H1 (cell line): Measurements from ENCODE around the gene KLHL15. TPM values are rescaled to one million over a fixed set of nuclear protein-coding genes. Genes with fewer than 3 reads are reported as not detected.

Experiments used
- CTCF ChIA-PET: fragments of 300-600 bp; sonication (Branson Sonifier 250); formaldehyde crosslinking; loops from one replicate; lab custom pipeline; 2021; ENCODE audit not compliant: partially characterized antibody; lab: Charles Lee
- POLR2A ChIA-PET: fragments of 300-600 bp; sonication (Branson Sonifier 250); formaldehyde crosslinking; loops from one replicate; lab custom pipeline; 2021; ENCODE audit warnings: inconsistent platforms; ENCODE audit not compliant: partially characterized antibody; lab: Charles Lee
- DNase-seq, 2 experiments: peaks; one replicate each; pipeline versions ENCODE4 v3.0.0 to v3.0.0-alpha.2; 2010 to 2022; ENCODE audit warnings: low spot score in 2 of 2, low read depth in 1 of 2, mixed read lengths in 1 of 2
- FAIRE-seq: peaks from 2 replicates; lab custom pipeline; 2011; peaks lifted over from hg19 to GRCh38; lab: Jason Lieb, UNC
- H2AFZ ChIP-seq: 2 replicates; pipeline ENCODE4 v1.8.1; 2012; ENCODE audit warnings: low read length, inconsistent platforms
- H2AK5ac ChIP-seq: 2 replicates; pipeline ENCODE4 v1.6.1; 2013; ENCODE audit warnings: low read depth, low read length
- H2BK120ac ChIP-seq: replicated peaks from 2 replicates; pipeline ENCODE3; 2013; ENCODE audit warnings: low read depth, low read length, inconsistent platforms
- H2BK12ac ChIP-seq: 2 replicates; pipeline ENCODE4 v1.6.1; 2013; ENCODE audit warnings: low read depth, low read length
- H2BK15ac ChIP-seq: 2 replicates; pipeline ENCODE4 v1.6.1; 2013; ENCODE audit warnings: low read length
- H2BK20ac ChIP-seq: 2 replicates; pipeline ENCODE4 v1.6.1; 2013; ENCODE audit warnings: low read length
- H2BK5ac ChIP-seq: 2 replicates; pipeline ENCODE4 v1.6.1; 2013; ENCODE audit warnings: low read depth, low read length
- H3K14ac ChIP-seq: 2 replicates; pipeline ENCODE4 v1.6.1; 2013; ENCODE audit warnings: inconsistent platforms; ENCODE audit not compliant: insufficient read length
- H3K18ac ChIP-seq: 2 replicates; pipeline ENCODE4 v1.6.1; 2013; ENCODE audit warnings: low read length; ENCODE audit errors: extremely low read depth
- H3K23ac ChIP-seq: 2 replicates; pipeline ENCODE4 v1.6.1; 2013; ENCODE audit warnings: inconsistent platforms; ENCODE audit not compliant: insufficient read length
- H3K23me2 ChIP-seq: 2 replicates; pipeline ENCODE4 v1.6.1; 2013; ENCODE audit warnings: low read depth, low read length
- H3K27ac ChIP-seq: 2 replicates; pipeline ENCODE4 v1.6.1; 2011; ENCODE audit warnings: low read depth, low read length, inconsistent platforms
- H3K27me3 ChIP-seq, 4 experiments: replicated peaks in 1 of 4; 1 replicate in 1 of 4; 2 replicates in 3 of 4; pipeline versions ENCODE4 v1.6.1 to v1.8.1; 2011 to 2013; ENCODE audit warnings: low read length in 3 of 4, mild to moderate bottlenecking in 3 of 4, inconsistent platforms in 2 of 4, mixed read lengths in 2 of 4, moderate library complexity in 1 of 4; ENCODE audit not compliant: control insufficient read depth in 3 of 4, insufficient read depth in 3 of 4; ENCODE audit errors: extremely low read depth in 1 of 4
- H3K36me3 ChIP-seq, 4 experiments: 2 replicates each; pipeline versions ENCODE4 v1.6.1 to v1.8.1; 2011 to 2013; ENCODE audit warnings: mild to moderate bottlenecking in 4 of 4, low read length in 3 of 4, moderate library complexity in 2 of 4, control low read depth in 1 of 4, inconsistent platforms in 1 of 4; ENCODE audit not compliant: insufficient read depth in 4 of 4, control insufficient read depth in 2 of 4
- H3K4ac ChIP-seq: replicated peaks from 2 replicates; pipeline ENCODE3; 2013; ENCODE audit warnings: low read length, low read depth, mixed read lengths, inconsistent platforms; ENCODE audit not compliant: insufficient read length
- H3K4me1 ChIP-seq, 4 experiments: replicated peaks in 1 of 4; 1 replicate in 1 of 4; 2 replicates in 3 of 4; pipeline versions ENCODE4 v1.6.1 to v1.8.1; 2011 to 2013; ENCODE audit warnings: low read length in 3 of 4, inconsistent platforms in 2 of 4, mixed read lengths in 1 of 4; ENCODE audit not compliant: insufficient read depth in 4 of 4, control insufficient read depth in 3 of 4
- H3K4me2 ChIP-seq, 2 experiments: 2 replicates each; pipeline versions ENCODE4 v1.6.1 to v1.8.1; 2011 to 2013; ENCODE audit warnings: low read depth in 2 of 2, low read length in 2 of 2, control low read depth in 1 of 2, inconsistent platforms in 1 of 2, mild to moderate bottlenecking in 1 of 2; ENCODE audit not compliant: insufficient read depth in 1 of 2
- H3K4me3 ChIP-seq, 4 experiments: fragments of 200-600, 300-600 bp in 1 of 4; sonication (generic), shearing (Covaris generic), sonication (Bioruptor Twin) in 1 of 4; 2 replicates each; pipeline versions ENCODE4 v1.5.1 to v1.8.1; 2011 to 2016; ENCODE audit warnings: low read length in 4 of 4, low read depth in 3 of 4, control low read depth in 2 of 4, inconsistent platforms in 2 of 4, mild to moderate bottlenecking in 2 of 4, mixed read lengths in 1 of 4, moderate library complexity in 1 of 4; ENCODE audit not compliant: insufficient read depth in 2 of 4; ENCODE audit errors: extremely low read depth in 1 of 4
- H3K56ac ChIP-seq: replicated peaks from 2 replicates; pipeline ENCODE3; 2013; ENCODE audit warnings: low read depth, mild to moderate bottlenecking, mixed read lengths, low read length, inconsistent platforms; ENCODE audit not compliant: insufficient read length
- H3K79me1 ChIP-seq: 2 replicates; pipeline ENCODE4 v1.6.1; 2013; ENCODE audit warnings: low read depth, low read length, control low read depth
- H3K79me2 ChIP-seq, 2 experiments: 2 replicates each; pipeline versions ENCODE4 v1.6.1 to v1.8.1; 2012 to 2013; ENCODE audit warnings: low read length in 2 of 2, mild to moderate bottlenecking in 2 of 2, inconsistent platforms in 1 of 2; ENCODE audit not compliant: insufficient read depth in 2 of 2, control insufficient read depth in 1 of 2
- H3K9ac ChIP-seq, 4 experiments: replicated peaks in 1 of 4; 1 replicate in 1 of 4; 2 replicates in 3 of 4; pipeline versions ENCODE4 v1.6.1 to v1.8.1; 2011 to 2013; ENCODE audit warnings: low read depth in 3 of 4, low read length in 3 of 4, control low read depth in 2 of 4, mild to moderate bottlenecking in 2 of 4, moderate library complexity in 2 of 4, inconsistent platforms in 1 of 4; ENCODE audit errors: extremely low read depth in 1 of 4
- H3K9me3 ChIP-seq, 2 experiments: 2 replicates each; pipeline versions ENCODE4 v1.6.1 to v1.8.1; 2012 to 2013; ENCODE audit warnings: mild to moderate bottlenecking in 2 of 2, moderate library complexity in 2 of 2, control low read depth in 1 of 2, inconsistent platforms in 1 of 2, low read depth in 1 of 2, low read length in 1 of 2, mixed read lengths in 1 of 2; ENCODE audit not compliant: insufficient read depth in 2 of 2
- H4K20me1 ChIP-seq, 2 experiments: replicated peaks in 1 of 2; 2 replicates each; pipeline versions ENCODE3 to v1.8.1; 2011 to 2013; ENCODE audit warnings: inconsistent platforms in 2 of 2, low read length in 2 of 2, mild to moderate bottlenecking in 1 of 2; ENCODE audit not compliant: insufficient read depth in 2 of 2, control insufficient read depth in 1 of 2
- H4K5ac ChIP-seq: 2 replicates; pipeline ENCODE4 v1.6.1; 2013; ENCODE audit warnings: low read length, low read depth, mixed read lengths, inconsistent platforms; ENCODE audit not compliant: insufficient read length
- H4K8ac ChIP-seq: 2 replicates; pipeline ENCODE4 v1.8.0; 2013; ENCODE audit warnings: mild to moderate bottlenecking, moderate library complexity, low read length, inconsistent platforms; ENCODE audit not compliant: insufficient read depth; ENCODE audit errors: extremely low read depth
- H4K91ac ChIP-seq: replicated peaks from 2 replicates; pipeline ENCODE3; 2013; ENCODE audit warnings: low read length, mixed read lengths, inconsistent platforms; ENCODE audit not compliant: insufficient read length
- CHD1 ChIP-seq: IDR thresholded peaks from 2 replicates; pipeline ENCODE4 v1.6.1; 2012; ENCODE audit warnings: low read depth, low read length, improper control_type of control experiment
- EZH2 ChIP-seq: fragments of 200-600 bp; sonication (generic); IDR thresholded peaks from 2 replicates; pipeline ENCODE4 v1.7.1; 2012; ENCODE audit warnings: low read depth, mild to moderate bottlenecking, moderate library complexity, low read length, inconsistent platforms; ENCODE audit not compliant: severe bottlenecking
- HDAC6 ChIP-seq: IDR thresholded peaks from one replicate; pipeline ENCODE4 v1.7.1; 2012; ENCODE audit warnings: low read depth, mild to moderate bottlenecking, inconsistent platforms, low read length, moderate library complexity
- JUND ChIP-seq: IDR thresholded peaks from 2 replicates; pipeline ENCODE4 v1.6.1; 2011; ENCODE audit warnings: mild to moderate bottlenecking, improper control_type of control experiment, low read length
- POLR2A ChIP-seq, 2 experiments: IDR thresholded peaks; 1 replicate in 1 of 2; 2 replicates in 1 of 2; pipeline ENCODE4 v1.6.1; 2011; ENCODE audit warnings: low read depth in 2 of 2, low read length in 2 of 2, mild to moderate bottlenecking in 2 of 2; ENCODE audit errors: control extremely low read depth in 1 of 2
- POLR2AphosphoS5 ChIP-seq: IDR thresholded peaks from 2 replicates; pipeline ENCODE4 v1.6.1; 2011; ENCODE audit warnings: low read depth, low read length
- RAD21 ChIP-seq, 2 experiments: IDR thresholded peaks in 1 of 2; conservative IDR thresholded peaks in 1 of 2; 2 replicates each; pipeline ENCODE4 v1.6.1; 2011; ENCODE audit warnings: low read depth in 2 of 2, low read length in 2 of 2, improper control_type of control experiment in 1 of 2, inconsistent platforms in 1 of 2, mild to moderate bottlenecking in 1 of 2, moderate library complexity in 1 of 2
- SIX5 ChIP-seq: IDR thresholded peaks from 2 replicates; pipeline ENCODE4 v1.6.1; 2011; ENCODE audit warnings: mild to moderate bottlenecking, low read depth, low read length
- SP1 ChIP-seq: IDR thresholded peaks from 2 replicates; pipeline ENCODE4 v1.6.1; 2011; ENCODE audit warnings: low read depth, low read length
- TBP ChIP-seq: IDR thresholded peaks from 2 replicates; pipeline ENCODE4 v1.6.1; 2011; ENCODE audit warnings: low read depth, low read length, improper control_type of control experiment
- TCF12 ChIP-seq: IDR thresholded peaks from 2 replicates; pipeline ENCODE4 v1.6.1; 2011; ENCODE audit warnings: low read depth, mild to moderate bottlenecking, low read length
- WGBS, 2 experiments: shearing (Covaris generic) in 1 of 2; methylation state at CpG; one replicate each; pipeline versions ENCODE4 v1.1.6 to v1.1.7; 2013 to 2015; ENCODE audit warnings: low lambda C conversion rate in 2 of 2, mixed read lengths in 2 of 2, inconsistent platforms in 1 of 2, low coverage in 1 of 2, missing lambda C conversion rate in 1 of 2; ENCODE audit not compliant: insufficient replicate concordance in 2 of 2, insufficient coverage in 1 of 2, insufficient read length in 1 of 2; ENCODE audit errors: extremely low coverage in 1 of 2, missing lambda C conversion rate in 1 of 2; 5-methylcytosine and 5-hydroxymethylcytosine counted together
- polyA plus RNA-seq, 7 experiments: library from polyadenylated mRNA; depleted of rRNA in 3 of 7; stranded (reverse) in 5 of 7; unstranded in 2 of 7; fragments of >200 nt in 5 of 7; fragments of 200-250 nt in 2 of 7; gene quantifications; 1 replicate in 5 of 7; 2 replicates in 1 of 7; 4 replicates in 1 of 7; pipeline versions ENCODE4 v1.2.1 to v1.2.3, GENCODE V29; 2011 to 2013; ENCODE audit warnings: missing spikeins in 2 of 7, mixed read lengths in 2 of 7
- total RNA-seq: library from RNA; stranded (reverse); fragmentation: NEBNext Ultra II Directional; extraction: Animal tissue kit (Norgen Biotek cat#: 25700); gene quantifications from 2 replicates; pipeline ENCODE4 v1.2.1, GENCODE V29; 2021
- TF ChIP-seq, protein P1 (sequence below): IDR thresholded peaks from 2 replicates; pipeline ENCODE4 v1.6.1; 2012; ENCODE audit warnings: low read length, inconsistent platforms
- TF ChIP-seq, protein P2 (sequence below): IDR thresholded peaks from 2 replicates; pipeline ENCODE4 v1.6.1; 2012; ENCODE audit warnings: inconsistent platforms

KLHL15 gene
- total and polyA plus RNA-seq, 2 of the 8 experiments (the other 6 are each of a cell fraction or from before 2014, with no cell fraction given) = 3.7 to 8.9 TPM

DNA sequence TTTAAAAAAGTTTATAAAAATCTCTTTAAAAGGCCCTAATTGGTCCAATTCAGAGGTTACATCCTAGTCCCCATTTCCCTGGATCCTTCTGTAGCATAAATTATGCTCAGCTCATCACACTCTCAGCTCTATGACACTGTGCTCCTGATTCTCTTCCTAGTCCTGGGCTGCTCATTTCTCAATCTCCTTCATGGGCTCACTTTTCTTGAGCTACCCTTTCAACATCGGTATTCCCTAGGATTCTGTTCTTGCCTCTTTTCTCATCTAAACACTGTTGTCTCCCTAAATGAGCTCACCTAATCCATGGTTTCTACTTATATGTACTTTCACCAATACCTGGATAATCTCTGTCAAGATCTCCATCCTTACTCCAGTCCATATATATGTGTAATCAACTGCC, 14.7 kb downstream of the KLHL15 start:
- no peak overlapping the region for H3K14ac ChIP-seq
- no peak for FAIRE-seq
- TF ChIP-seq POLR2AphosphoS5 = no peak
- TF ChIP-seq TCF12 = no peak
- TF ChIP-seq, protein P1, sequence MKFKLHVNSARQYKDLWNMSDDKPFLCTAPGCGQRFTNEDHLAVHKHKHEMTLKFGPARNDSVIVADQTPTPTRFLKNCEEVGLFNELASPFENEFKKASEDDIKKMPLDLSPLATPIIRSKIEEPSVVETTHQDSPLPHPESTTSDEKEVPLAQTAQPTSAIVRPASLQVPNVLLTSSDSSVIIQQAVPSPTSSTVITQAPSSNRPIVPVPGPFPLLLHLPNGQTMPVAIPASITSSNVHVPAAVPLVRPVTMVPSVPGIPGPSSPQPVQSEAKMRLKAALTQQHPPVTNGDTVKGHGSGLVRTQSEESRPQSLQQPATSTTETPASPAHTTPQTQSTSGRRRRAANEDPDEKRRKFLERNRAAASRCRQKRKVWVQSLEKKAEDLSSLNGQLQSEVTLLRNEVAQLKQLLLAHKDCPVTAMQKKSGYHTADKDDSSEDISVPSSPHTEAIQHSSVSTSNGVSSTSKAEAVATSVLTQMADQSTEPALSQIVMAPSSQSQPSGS = no peak
- TF ChIP-seq SIX5 = no peak
- TF ChIP-seq POLR2A (IDR thresholded peaks at IDR 0.05; ENCODE audit: control extremely low read depth in 1 of 2, low read depth in 2 of 2, low read length in 2 of 2) = no peak
- TF ChIP-seq HDAC6 = no peak
- TF ChIP-seq, protein P2, sequence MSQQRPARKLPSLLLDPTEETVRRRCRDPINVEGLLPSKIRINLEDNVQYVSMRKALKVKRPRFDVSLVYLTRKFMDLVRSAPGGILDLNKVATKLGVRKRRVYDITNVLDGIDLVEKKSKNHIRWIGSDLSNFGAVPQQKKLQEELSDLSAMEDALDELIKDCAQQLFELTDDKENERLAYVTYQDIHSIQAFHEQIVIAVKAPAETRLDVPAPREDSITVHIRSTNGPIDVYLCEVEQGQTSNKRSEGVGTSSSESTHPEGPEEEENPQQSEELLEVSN = no peak
- no peak for TF ChIP-seq CHD1
- TF ChIP-seq RAD21 (IDR thresholded peaks at IDR 0.05 in 1 of 2, conservative IDR thresholded peaks at IDR 0.05 in 1 of 2; ENCODE audit: low read depth in 2 of 2, low read length in 2 of 2) = no peak
- no peak for TF ChIP-seq TBP
- TF ChIP-seq SP1 = no peak
- no peak for TF ChIP-seq JUND
- no peak for TF ChIP-seq EZH2

More for the DNA sequence above, 14.7 kb downstream of the KLHL15 start:
- Histone ChIP-seq H3K79me1 (no peaks in the 10 kb centered on the region), H3K4me3 (no peak overlapping the region), H4K20me1 (peaks cover 0 to 1% of the 10 kb centered on the region in 2 experiments), H3K23ac (no peak overlapping the region), H3K27me3 (no peaks in the 10 kb centered on the region), H3K36me3 (no peaks in the 10 kb centered on the region), H3K4ac (no peak overlapping the region), H4K8ac (no peak overlapping the region), H2BK20ac (no peak overlapping the region), H3K18ac (no peak overlapping the region), H2AK5ac (no peak overlapping the region), H2BK15ac (no peak overlapping the region), H2BK12ac (no peak overlapping the region), H3K9me3 (no peaks in the 10 kb centered on the region), H3K27ac (no peak overlapping the region), H2BK120ac (no peak overlapping the region), H3K4me1 (no peaks in the 10 kb centered on the region), H3K4me2 (no peak overlapping the region), H3K56ac (no peak overlapping the region), H3K79me2 (peaks cover 0 to 32% of the 10 kb centered on the region in 2 experiments; a peak in 2 of 4 replicates), H4K5ac (no peak overlapping the region), H3K23me2 (no peaks in the 10 kb centered on the region), H2AFZ (no peak overlapping the region), H2BK5ac (no peak overlapping the region), H4K91ac (no peak overlapping the region), H3K9ac (no peak overlapping the region)
- no peak for DNase-seq
- POLR2A ChIA-PET = interaction anchor here (1.2 kb wide), 1 partner anchor 31 kb away, joined by 3 read pairs; no protein-coding TSS in a partner anchor
- CTCF ChIA-PET = interaction anchor here (0.6 to 1.1 kb wide), 3 partner anchors 7 to 133 kb away, joined by 3 to 5 read pairs (median 3); partner anchors contain the start of gene EIF2S3
- WGBS, 2 experiments = 100% methylated on average over 1 of the region's 1 CpG; no CpG with 5 or more reads in 1 of the 2 experiments
